T-cell (primary cell): Measurements from ENCODE around the gene MED12. TPM values are rescaled to one million over a fixed set of nuclear protein-coding genes. Genes with fewer than 3 reads are reported as not detected.
A peak's percentile ranks its signal among the peaks of the same experiment; 100 is the strongest.
"Not testable (repeated sequence)": the region's sequence is repeated elsewhere in the genome, so short reads cannot be mapped to it uniquely, and the experiment has no call there.

Source experiments
- ATAC-seq, 4 experiments: fragments of 200-7000 bp in 3 of 4; fragments of 150-1000 bp in 1 of 4; cut with Tn5 transposase; replicated peaks in 1 of 4; 1 replicate in 3 of 4; 2 replicates in 1 of 4; pipeline ENCODE4 v1.10.0; 2021; ENCODE audit warnings: moderate library complexity in 3 of 4, mild to moderate bottlenecking in 2 of 4, moderate number of reproducible peaks in 1 of 4
- CTCF ChIA-PET, 2 donors: fragments of 300-600 bp; sonication (Branson Sonifier 250); formaldehyde crosslinking; loops; one replicate each; lab custom pipeline; 2022; ENCODE audit warnings: antibody characterized with exemption in 2 of 2; lab: Charles Lee
- POLR2A ChIA-PET, 2 donors: fragments of 300-600 bp; sonication (Branson Sonifier 250); formaldehyde crosslinking; loops; one replicate each; lab custom pipeline; 2022; ENCODE audit warnings: antibody characterized with exemption in 2 of 2; lab: Charles Lee
- DNase-seq, 35 experiments: peaks; one replicate each; pipeline versions ENCODE4 v3.0.0 to v3.0.0-alpha.2; 2013 to 2023
- H3K27ac ChIP-seq: one replicate; pipeline ENCODE4 v1.5.1; 2013; ENCODE audit warnings: low read length
- H3K27me3 ChIP-seq, 2 experiments: replicated peaks in 1 of 2; 1 replicate in 1 of 2; 2 replicates in 1 of 2; pipeline versions ENCODE4 v1.6.1 to v1.7.0; 2013; ENCODE audit warnings: low read length in 1 of 2, mixed read lengths in 1 of 2; ENCODE audit not compliant: control insufficient read depth in 2 of 2, insufficient read depth in 2 of 2; ENCODE audit errors: extremely low read depth in 1 of 2
- H3K36me3 ChIP-seq, 2 donors: 1 replicate in 1 of 2; 2 replicates in 1 of 2; pipeline versions ENCODE4 v1.6.1 to v1.7.0; 2013; ENCODE audit warnings: low read length in 1 of 2; ENCODE audit not compliant: control insufficient read depth in 2 of 2, insufficient read depth in 1 of 2; ENCODE audit errors: extremely low read depth in 1 of 2
- H3K4me1 ChIP-seq, 2 experiments: 1 replicate in 1 of 2; 2 replicates in 1 of 2; pipeline versions ENCODE4 v1.6.1 to v1.7.0; 2013; ENCODE audit warnings: low read length in 2 of 2, mixed read lengths in 1 of 2; ENCODE audit not compliant: insufficient read depth in 2 of 2, control insufficient read depth in 1 of 2; ENCODE audit errors: extremely low read depth in 1 of 2
- H3K4me3 ChIP-seq, 2 donors: 1 replicate in 1 of 2; 2 replicates in 1 of 2; pipeline versions ENCODE4 v1.5.1 to v1.7.0; 2013; ENCODE audit warnings: mild to moderate bottlenecking in 2 of 2, low read length in 1 of 2, moderate library complexity in 1 of 2; ENCODE audit not compliant: control insufficient read depth in 1 of 2; ENCODE audit errors: extremely low read depth in 1 of 2
- H3K9me3 ChIP-seq: 2 replicates; pipeline ENCODE4 v1.7.0; 2013
- H3K27ac Mint-ChIP-seq, 2 donors: one replicate each; pipeline ENCODE4 v1.8.0; 2020 to 2021; ENCODE audit warnings: mild to moderate bottlenecking in 2 of 2, mixed read lengths in 2 of 2
- H3K27me3 Mint-ChIP-seq, 2 donors: one replicate each; pipeline ENCODE4 v1.8.0; 2021 to 2022; ENCODE audit warnings: mixed read lengths in 2 of 2
- H3K36me3 Mint-ChIP-seq: one replicate; pipeline ENCODE4 v1.8.0; 2021; ENCODE audit warnings: mixed read lengths
- H3K4me1 Mint-ChIP-seq, 3 donors: one replicate each; pipeline ENCODE4 v1.8.0; 2020 to 2022; ENCODE audit warnings: mixed read lengths in 3 of 3, mild to moderate bottlenecking in 1 of 3
- H3K4me3 Mint-ChIP-seq, 3 donors: one replicate each; pipeline ENCODE4 v1.8.0; 2020 to 2022; ENCODE audit warnings: mild to moderate bottlenecking in 3 of 3, mixed read lengths in 3 of 3, moderate library complexity in 3 of 3
- H3K9me3 Mint-ChIP-seq, 3 donors: one replicate each; pipeline ENCODE4 v1.8.0; 2020 to 2022; ENCODE audit warnings: mixed read lengths in 3 of 3
- WGBS: methylation state at CpG from one replicate; pipeline ENCODE4 v1.1.5; 2013; ENCODE audit warnings: missing lambda C conversion rate; ENCODE audit not compliant: insufficient coverage; 5-methylcytosine and 5-hydroxymethylcytosine counted together
- total RNA-seq, 35 experiments: library from RNA in 6 of 35; stranded (reverse) in 6 of 35; fragments of 120-200 nt in 1 of 35; gene quantifications; one replicate each; pipeline versions ENCODE4 v1.2.1 to v1.2.4 and lab custom pipeline; 2013 to 2026

Gene MED12
- total RNA-seq, 5 donors from 2014 or later (not counting 1 experiment from before 2014, with no cell fraction given), result 63.8 to 78.3 (median 72.0) TPM

- no peaks in the 10 kb centered on the region for H3K9me3 Mint-ChIP-seq
- H3K4me3 Mint-ChIP-seq, result no peak overlapping the region
- peaks cover 0 to 5% of the 10 kb centered on the region in 2 donors for H3K36me3 ChIP-seq
- peaks cover 6 to 9% (median 9%) of the 10 kb centered on the region in 3 donors for H3K4me1 Mint-ChIP-seq
- no peaks in the 10 kb centered on the region for H3K4me1 ChIP-seq
- H3K27ac Mint-ChIP-seq, result no peak overlapping the region
- peaks cover 0 to 9% of the 10 kb centered on the region in 2 donors for H3K27me3 Mint-ChIP-seq
- H3K4me3 ChIP-seq, result no peak overlapping the region
- CTCF ChIA-PET, result interaction anchor here in 1 of 2 donors (0.5 kb wide), 1 partner anchor 205 kb away, joined by 3 read pairs; no protein-coding TSS in a partner anchor
- H3K27me3 ChIP-seq, result no peaks in the 10 kb centered on the region
- peaks cover 14% of the 10 kb centered on the region for H3K36me3 Mint-ChIP-seq
- DNase-seq (no peak), ATAC-seq (no peak)
- POLR2A ChIA-PET, result no interaction called here
- WGBS, result no CpG with 5 or more reads among the region's 1 CpG
- no peaks in the 10 kb centered on the region for H3K9me3 ChIP-seq
- no peak overlapping the region for H3K27ac ChIP-seq
These were observed 56.4 kb downstream of the MED12 start for GRCh38 chrX:71174795-71175194.

- Mint-ChIP-seq H3K27ac (no peak overlapping the region), H3K4me1 (peaks cover 6 to 14% (median 6%) of the 10 kb centered on the region in 3 donors), H3K27me3 (peaks cover 0 to 9% of the 10 kb centered on the region in 2 donors), H3K4me3 (no peak overlapping the region), H3K36me3 (peaks cover 14% of the 10 kb centered on the region), H3K9me3 (no peaks in the 10 kb centered on the region)
- ATAC-seq, result no peak
- H3K27me3 ChIP-seq, result no peaks in the 10 kb centered on the region
- POLR2A ChIA-PET, result no interaction called here
- CTCF ChIA-PET, result interaction anchor here (0.7 to 1.1 kb wide), 2 partner anchors 20 to 44 kb away, joined by 3 read pairs; no protein-coding TSS in a partner anchor
- no peak overlapping the region for H3K27ac ChIP-seq
- no peak overlapping the region for H3K4me3 ChIP-seq
- no peaks in the 10 kb centered on the region for H3K9me3 ChIP-seq
- no CpG with 5 or more reads among the region's 5 CpGs for WGBS
- no peaks in the 10 kb centered on the region for H3K4me1 ChIP-seq
- DNase-seq, result no peak
- H3K36me3 ChIP-seq, result peaks cover 0 to 5% of the 10 kb centered on the region in 2 donors
These were observed 57.1 kb downstream of the MED12 start for GRCh38 chrX:71175531-71175930.

GRCh38 chrX:71177327-71177726 is 58.9 kb downstream of the MED12 start:
- ChIA-PET CTCF (interaction anchor here (0.5 to 2.3 kb wide), 6 partner anchors 13 to 332 kb away, joined by 3 to 7 read pairs (median 4); partner anchors contain the start of gene NONO (in 1 of the 2)), POLR2A (no interaction called here)
- peaks cover 0 to 9% of the 10 kb centered on the region in 2 donors for H3K27me3 Mint-ChIP-seq
- no peaks in the 10 kb centered on the region for H3K9me3 ChIP-seq
- peaks cover 0 to 16% (median 8%) of the 10 kb centered on the region in 3 donors for H3K4me1 Mint-ChIP-seq
- H3K27ac Mint-ChIP-seq, result no peak overlapping the region
- ATAC-seq, result no peak
- H3K9me3 Mint-ChIP-seq, result no peaks in the 10 kb centered on the region
- no peak overlapping the region for H3K4me3 Mint-ChIP-seq
- peaks cover 0 to 5% of the 10 kb centered on the region in 2 donors for H3K36me3 ChIP-seq
- H3K27ac ChIP-seq, result no peak overlapping the region
- no peak overlapping the region for H3K4me3 ChIP-seq
- H3K4me1 ChIP-seq, result peaks cover 0 to 12% of the 10 kb centered on the region in 2 experiments
- no peak for DNase-seq
- WGBS, result 100% methylated on average over 1 of the region's 3 CpGs
- no peaks in the 10 kb centered on the region for H3K27me3 ChIP-seq
- peaks cover 14% of the 10 kb centered on the region for H3K36me3 Mint-ChIP-seq

GRCh38 chrX:71178908-71179307 is 60.5 kb downstream of the MED12 start:
- Histone ChIP-seq H3K4me3 (no peak overlapping the region), H3K4me1 (peaks cover 0 to 19% of the 10 kb centered on the region in 2 experiments), H3K9me3 (no peaks in the 10 kb centered on the region), H3K36me3 (peaks cover 0 to 5% of the 10 kb centered on the region in 2 donors), H3K27me3 (no peaks in the 10 kb centered on the region), H3K27ac (no peak overlapping the region)
- peak in 27 of 35 experiments; percentile 4 to 75 (median 22) for DNase-seq
- no peaks in the 10 kb centered on the region for H3K9me3 Mint-ChIP-seq
- WGBS, result no CpG with 5 or more reads among the region's 4 CpGs
- H3K27ac Mint-ChIP-seq, result peak overlapping the region in 1 of 2 donors; percentile 11
- H3K27me3 Mint-ChIP-seq, result peaks cover 0 to 6% of the 10 kb centered on the region in 2 donors
- peaks cover 0 to 23% (median 14%) of the 10 kb centered on the region in 3 donors for H3K4me1 Mint-ChIP-seq
- no peak for ATAC-seq
- ChIA-PET CTCF (interaction anchor here (0.7 to 2.4 kb wide), 4 partner anchors 17 to 209 kb away, joined by 3 to 11 read pairs (median 5); no protein-coding TSS in a partner anchor), POLR2A (interaction anchor here in 1 of 2 donors (0.8 kb wide), 1 partner anchor 67 kb away, joined by 4 read pairs; the partner anchor contains the start of gene IL2RG)
- no peak overlapping the region for H3K4me3 Mint-ChIP-seq
- H3K36me3 Mint-ChIP-seq, result peaks cover 10% of the 10 kb centered on the region

- CTCF ChIA-PET, result interaction anchor here (0.7 to 2.4 kb wide), 4 partner anchors 17 to 210 kb away, joined by 3 to 11 read pairs (median 6); no protein-coding TSS in a partner anchor
- Mint-ChIP-seq H3K36me3 (peaks cover 10% of the 10 kb centered on the region), H3K27ac (peak overlapping the region; percentile 46 to 66), H3K4me3 (peak overlapping the region in 2 of 3 donors; percentile 31 to 88), H3K4me1 (peaks cover 0 to 26% (median 14%) of the 10 kb centered on the region in 3 donors)
- peak overlapping the region in 1 of 2 donors; percentile 11 for H3K4me3 ChIP-seq
- H3K9me3 ChIP-seq, H3K27me3 Mint-ChIP-seq, ATAC-seq, H3K27ac ChIP-seq, H3K27me3 ChIP-seq, H3K36me3 ChIP-seq, DNase-seq, POLR2A ChIA-PET, H3K9me3 Mint-ChIP-seq: not testable (repeated sequence)
- WGBS, result no CpG with 5 or more reads among the region's 9 CpGs
- H3K4me1 ChIP-seq, result peaks cover 2 to 19% of the 10 kb centered on the region in 2 experiments
These were observed 62.3 kb downstream of the MED12 start for GRCh38 chrX:71180579-71181265.

- Histone ChIP-seq H3K4me1 (peaks cover 2 to 19% of the 10 kb centered on the region in 2 experiments), H3K36me3 (peaks cover 0 to 5% of the 10 kb centered on the region in 2 donors), H3K27ac (peak overlapping the region; percentile 88), H3K9me3 (no peaks in the 10 kb centered on the region), H3K27me3 (no peaks in the 10 kb centered on the region), H3K4me3 (peak overlapping the region; percentile 42 to 67)
- ATAC-seq (peak; percentile 18 to 62 (median 30)), DNase-seq (peak in 32 of 35 experiments; percentile 11 to 72 (median 25))
- peak overlapping the region; percentile 98 to 99 for H3K27ac Mint-ChIP-seq
- peaks cover 2 to 26% (median 14%) of the 10 kb centered on the region in 3 donors for H3K4me1 Mint-ChIP-seq
- WGBS, result 2% methylated on average over 7 of the region's 10 CpGs
- H3K36me3 Mint-ChIP-seq, result peaks cover 10% of the 10 kb centered on the region
- H3K27me3 Mint-ChIP-seq, result peaks cover 0 to 6% of the 10 kb centered on the region in 2 donors
- ChIA-PET POLR2A (interaction anchor here (0.5 to 1.6 kb wide), 5 partner anchors 63 to 215 kb away, joined by 3 to 10 read pairs (median 5); partner anchors contain the start of genes MED12 (in 1 of the 2) and NONO (in 1 of the 2)), CTCF (interaction anchor here (0.7 to 2.0 kb wide), 9 partner anchors 17 to 1048 kb away, joined by 3 to 6 read pairs (median 4); partner anchors contain the start of genes FOXO4 (in 1 of the 2), IGBP1 (in 1 of the 2), IL2RG (in 1 of the 2) and MED12 (in 1 of the 2))
- peak overlapping the region; percentile 88 to 92 (median 89) for H3K4me3 Mint-ChIP-seq
- H3K9me3 Mint-ChIP-seq, result no peaks in the 10 kb centered on the region
These were observed 63.1 kb downstream of the MED12 start for GRCh38 chrX:71181558-71181909.
